Spleen (tissue), 11 donors: ENCODE data around the gene GDI1. TPM values are rescaled to one million over a fixed set of nuclear protein-coding genes. Genes with fewer than 3 reads are reported as not detected.

ENCODE experiments used
- DNase-seq: peaks from one replicate; pipeline ENCODE4 v3.0.0-alpha.2; 2020
- H3K27ac ChIP-seq, 8 donors: fragments of 200-600 bp; sonication (generic) in 7 of 8; 1 replicate in 4 of 8; 2 replicates in 4 of 8; pipeline versions ENCODE4 v1.5.0 to v1.8.0; 2016 to 2021; ENCODE audit warnings: inconsistent platforms in 4 of 8, mild to moderate bottlenecking in 4 of 8, moderate library complexity in 1 of 8
- H3K27me3 ChIP-seq, 7 donors: fragments of 200-600 bp; sonication (generic) in 6 of 7; replicated peaks in 1 of 7; 1 replicate in 4 of 7; 2 replicates in 3 of 7; pipeline versions ENCODE4 v1.5.0 to v1.8.0; 2016 to 2021; ENCODE audit warnings: inconsistent platforms in 3 of 7, mild to moderate bottlenecking in 1 of 7
- H3K36me3 ChIP-seq, 6 donors: fragments of 200-600 bp; sonication (generic) in 5 of 6; 1 replicate in 4 of 6; 2 replicates in 2 of 6; pipeline versions ENCODE4 v1.5.0 to v1.8.0; 2016 to 2021; ENCODE audit warnings: inconsistent platforms in 2 of 6
- H3K4me1 ChIP-seq, 6 donors: fragments of 200-600 bp; sonication (generic) in 5 of 6; 1 replicate in 3 of 6; 2 replicates in 3 of 6; pipeline versions ENCODE4 v1.5.0 to v1.8.0; 2016 to 2021; ENCODE audit warnings: inconsistent platforms in 3 of 6
- H3K4me3 ChIP-seq, 8 donors: fragments of 200-600 bp; sonication (generic) in 7 of 8; 1 replicate in 4 of 8; 2 replicates in 4 of 8; pipeline versions ENCODE4 v1.5.0 to v1.8.0; 2016 to 2021; ENCODE audit warnings: inconsistent platforms in 4 of 8, mild to moderate bottlenecking in 4 of 8, moderate library complexity in 2 of 8
- H3K9me3 ChIP-seq, 8 donors: fragments of 200-600 bp; sonication (generic) in 7 of 8; 1 replicate in 4 of 8; 2 replicates in 4 of 8; pipeline versions ENCODE4 v1.5.0 to v1.8.0; 2016 to 2021; ENCODE audit warnings: inconsistent platforms in 4 of 8
- CTCF ChIP-seq, 11 experiments: fragments of 200-600 bp in 7 of 11; fragments of 450-650 bp in 4 of 11; sonication (generic) in 4 of 11; IDR thresholded peaks in 8 of 11; conservative IDR thresholded peaks in 3 of 11; 1 replicate in 7 of 11; 2 replicates in 4 of 11; pipeline versions ENCODE4 v1.4.0 to v1.8.0; 2016 to 2021; ENCODE audit warnings: antibody characterized with exemption in 11 of 11, inconsistent platforms in 4 of 11, mild to moderate bottlenecking in 1 of 11
- POLR2A ChIP-seq, 3 donors: fragments of 450-650 bp; IDR thresholded peaks; one replicate each; pipeline ENCODE4 v1.5.1; 2017; ENCODE audit warnings: antibody characterized with exemption in 3 of 3, mild to moderate bottlenecking in 1 of 3
- POLR2AphosphoS5 ChIP-seq, 3 donors: sonication (generic); formaldehyde crosslinking; IDR thresholded peaks; one replicate each; pipeline ENCODE4 v1.5.1; 2017; ENCODE audit warnings: antibody characterized with exemption in 3 of 3
- WGBS, 5 donors: extraction: QIAGEN DNeasy Blood & Tissue Kit in 3 of 5; methylation state at CpG; one replicate each; pipeline versions ENCODE4 v1.1.5 to v1.1.7; 2013 to 2018; 5-methylcytosine and 5-hydroxymethylcytosine counted together
- intact Hi-C: fragments of 100-400 bp; cut with DNase I; formaldehyde crosslinking; loops from one replicate; pipeline ENCODE4 v1.15.0; 2023; ENCODE audit warnings: low total_unique reads
- polyA plus RNA-seq, 3 donors: library from polyadenylated mRNA; stranded (reverse); fragments of 200-250 nt; gene quantifications; one replicate each; pipeline ENCODE4 v1.2.1, GENCODE V29; 2013
- total RNA-seq, 7 donors: library from RNA; depleted of rRNA in 3 of 7; stranded (reverse); fragments of >200 nt in 3 of 7; fragmentation: NEBNext Ultra II Directional in 4 of 7; extraction: Animal tissue kit (Norgen Biotek cat#: 25700) in 4 of 7; gene quantifications; one replicate each; pipeline versions ENCODE4 v1.1.0 to v1.2.1, GENCODE V29; 2016 to 2021
- donor health status: healthy with polysubstance abuse.
- donor health status: DM: no; HTN: no; CAD: no; lungs with moderate emphysema.
- donor health status: DM: no; HTN: no; CAD: no.
- donor health status: Bipolar disorder and iron deficiency.
- donor health status: healthy.
- donor health status: DM: no; HTN: no; CAD: no.
- donor health status: DM: yes; HTN: yes; CAD: no.

The GDI1 gene
- total and polyA plus RNA-seq, 10 donors = 56.2 to 137 (median 111) TPM

GRCh38 chrX:154484255-154485149, 47.5 kb downstream of the GDI1 start:
- peaks cover 0 to 36% (median 0%) of the 10 kb centered on the region in 6 donors for H3K36me3 ChIP-seq
- H3K4me3 ChIP-seq = peak overlapping the region in 1 of 8 donors; percentile 91
- WGBS, 5 donors = 77 to 93% (median 81%) methylated on average over 8 to 16 of the region's 16 CpGs
- peaks cover 0 to 56% (median 38%) of the 10 kb centered on the region in 6 donors for H3K4me1 ChIP-seq
- H3K27me3 ChIP-seq = no peaks in the 10 kb centered on the region
- H3K27ac ChIP-seq = peak overlapping the region in 1 of 8 donors; percentile 90
- peak; percentile 61 for DNase-seq
- intact Hi-C loops = no loop called here
- no peaks in the 10 kb centered on the region for H3K9me3 ChIP-seq
- TF ChIP-seq CTCF (IDR thresholded peaks at IDR 0.05 in 8 of 11, conservative IDR thresholded peaks at IDR 0.05 in 3 of 11) (no peak), POLR2A (IDR thresholded peaks at IDR 0.05) (no peak), POLR2AphosphoS5 (IDR thresholded peaks at IDR 0.05) (no peak)

GRCh38 chrX:154485150-154486051, 48.4 kb downstream of the GDI1 start:
- Histone ChIP-seq H3K9me3 (no peaks in the 10 kb centered on the region), H3K27me3 (no peaks in the 10 kb centered on the region), H3K4me3 (peak overlapping the region; percentile 62 to 91 (median 72)), H3K27ac (peak overlapping the region; percentile 63 to 92 (median 86)), H3K36me3 (peaks cover 0 to 36% (median 0%) of the 10 kb centered on the region in 6 donors), H3K4me1 (peaks cover 0 to 56% (median 39%) of the 10 kb centered on the region in 6 donors)
- intact Hi-C loops = no loop called here
- DNase-seq = peak; percentile 72
- no peak for TF ChIP-seq POLR2AphosphoS5 (IDR thresholded peaks at IDR 0.05)
- no peak for TF ChIP-seq POLR2A (IDR thresholded peaks at IDR 0.05)
- TF ChIP-seq CTCF (IDR thresholded peaks at IDR 0.05 in 8 of 11, conservative IDR thresholded peaks at IDR 0.05 in 3 of 11) = no peak
- 46 to 92% (median 62%) methylated on average over 2 to 35 of the region's 35 CpGs for WGBS, 5 donors

- intact Hi-C loops = no loop called here
- peak overlapping the region; percentile 62 to 91 (median 72) for H3K4me3 ChIP-seq
- DNase-seq = peak; percentile 87
- peaks cover 0 to 36% (median 0%) of the 10 kb centered on the region in 6 donors for H3K36me3 ChIP-seq
- H3K4me1 ChIP-seq = peaks cover 0 to 57% (median 39%) of the 10 kb centered on the region in 6 donors
- no peak for TF ChIP-seq CTCF (IDR thresholded peaks at IDR 0.05 in 8 of 11, conservative IDR thresholded peaks at IDR 0.05 in 3 of 11)
- no peak for TF ChIP-seq POLR2A (IDR thresholded peaks at IDR 0.05)
- peak in 2 of 3 donors; percentile 18 to 56 for TF ChIP-seq POLR2AphosphoS5 (IDR thresholded peaks at IDR 0.05)
- WGBS, 5 donors = 0 to 57% (median 18%) methylated on average over 2 to 35 of the region's 35 CpGs; no CpG with 5 or more reads in 1 of the 5 donors
- no peaks in the 10 kb centered on the region for H3K27me3 ChIP-seq
- peak overlapping the region; percentile 63 to 92 (median 86) for H3K27ac ChIP-seq
- H3K9me3 ChIP-seq = no peaks in the 10 kb centered on the region
Measured at GRCh38 chrX:154486052-154486395, 49.1 kb downstream of the GDI1 start.
